Transverse colon (tissue), 4 donors: Measurements from ENCODE around the gene TGM6. TPM values are rescaled to one million over a fixed set of nuclear protein-coding genes. Genes with fewer than 3 reads are reported as not detected.

Source experiments
- DNase-seq: peaks from one replicate; pipeline ENCODE4 v3.0.0-alpha.2; 2019
- H3K27ac ChIP-seq, 4 donors: fragments of 200-600 bp; sonication (generic); 2 replicates each; pipeline ENCODE4 v1.5.1; 2016 to 2018; ENCODE audit warnings: inconsistent platforms in 4 of 4
- H3K27me3 ChIP-seq: fragments of 200-600 bp; sonication (generic); 2 replicates; pipeline ENCODE4 v1.5.1; 2017; ENCODE audit warnings: inconsistent platforms
- H3K36me3 ChIP-seq, 4 donors: fragments of 200-600 bp; sonication (generic); 2 replicates each; pipeline ENCODE4 v1.5.1; 2017 to 2019; ENCODE audit warnings: inconsistent platforms in 4 of 4
- H3K4me1 ChIP-seq, 4 donors: fragments of 200-600 bp; sonication (generic); 2 replicates each; pipeline ENCODE4 v1.5.1; 2017 to 2020; ENCODE audit warnings: inconsistent platforms in 4 of 4
- H3K4me3 ChIP-seq, 4 donors: fragments of 200-600 bp; sonication (generic); 1 replicate in 1 of 4; 2 replicates in 3 of 4; pipeline versions ENCODE4 v1.5.1 to v1.6.1; 2017 to 2019; ENCODE audit warnings: inconsistent platforms in 4 of 4
- H3K9me3 ChIP-seq, 2 donors: fragments of 200-600 bp; sonication (generic); 2 replicates each; pipeline ENCODE4 v1.5.1; 2017 to 2019; ENCODE audit warnings: inconsistent platforms in 2 of 2
- CTCF ChIP-seq, 5 experiments: fragments of 200-600 bp in 3 of 5; fragments of 450-650 bp in 2 of 5; sonication (generic) in 3 of 5; IDR thresholded peaks; 1 replicate in 2 of 5; 2 replicates in 3 of 5; pipeline ENCODE4 v1.5.1; 2016 to 2017; ENCODE audit warnings: antibody characterized with exemption in 5 of 5, inconsistent platforms in 3 of 5, mild to moderate bottlenecking in 2 of 5, moderate library complexity in 1 of 5
- EP300 ChIP-seq: sonication (generic); formaldehyde crosslinking; IDR thresholded peaks from one replicate; pipeline ENCODE4 v1.6.1; 2017; ENCODE audit warnings: antibody characterized with exemption, low read depth
- POLR2A ChIP-seq: fragments of 450-650 bp; IDR thresholded peaks from one replicate; pipeline ENCODE4 v1.6.1; 2016; ENCODE audit warnings: antibody characterized with exemption, mild to moderate bottlenecking, moderate library complexity
- POLR2AphosphoS5 ChIP-seq, 3 donors: sonication (generic); formaldehyde crosslinking; IDR thresholded peaks; one replicate each; pipeline ENCODE4 v1.6.1; 2016; ENCODE audit warnings: antibody characterized with exemption in 3 of 3
- WGBS, 2 donors: methylation state at CpG; one replicate each; pipeline ENCODE4 v1.1.5; 2018; ENCODE audit warnings: low coverage in 1 of 2; 5-methylcytosine and 5-hydroxymethylcytosine counted together
- in situ Hi-C, 4 donors: fragments of 200-750 bp; cut with MboI; loops; one replicate each; pipeline versions ENCODE4 v1.15.0 to v1.15.1; 2017; ENCODE audit warnings: low sequenced_read_pairs in 3 of 4, low pct_ligation_motif_present in 1 of 4, low pct_unique_long_range_greater_than_20kb in 1 of 4
- intact Hi-C: fragments of 100-400 bp; cut with DNase I; formaldehyde crosslinking; loops from one replicate; pipeline ENCODE4 v1.15.1; 2023; ENCODE audit warnings: low total_unique reads
- total RNA-seq, 4 donors: library from RNA; depleted of rRNA; stranded (reverse); fragments of >200 nt; gene quantifications; one replicate each; pipeline ENCODE4 v1.1.0, GENCODE V29; 2016

Gene TGM6
- total RNA-seq, 4 donors from 2014 or later = 0.14 TPM; not detected in 3

DNA sequence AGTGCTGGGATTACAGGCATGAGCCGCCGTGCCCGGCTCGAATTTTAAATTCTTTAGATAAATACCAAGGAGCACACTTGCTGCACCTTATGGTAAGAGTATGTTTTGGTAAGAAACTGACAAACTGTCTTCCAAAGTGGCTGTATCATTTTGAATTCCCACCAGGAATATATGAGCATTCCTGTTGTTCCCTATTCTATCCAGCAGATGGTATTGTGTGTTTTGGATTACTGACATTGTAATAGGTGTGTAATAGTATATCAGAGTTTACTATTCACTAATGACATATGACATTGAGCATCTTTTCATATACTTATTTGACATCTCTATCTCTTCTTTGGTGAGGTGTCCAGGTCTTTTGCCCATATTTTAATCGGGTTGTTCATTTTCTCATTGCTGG, 40.5 kb downstream of the TGM6 start:
- intact Hi-C loops (no loop called here), in situ Hi-C loops (no loop called here)
- Histone ChIP-seq H3K27me3 (peaks cover 3% of the 10 kb centered on the region), H3K4me3 (no peak overlapping the region), H3K36me3 (no peaks in the 10 kb centered on the region), H3K27ac (no peak overlapping the region), H3K4me1 (no peaks in the 10 kb centered on the region), H3K9me3 (no peaks in the 10 kb centered on the region)
- 57 to 82% methylated on average over 1 to 5 of the region's 5 CpGs for WGBS, 2 donors
- no peak for DNase-seq
- TF ChIP-seq POLR2A (no peak), POLR2AphosphoS5 (IDR thresholded peaks at IDR 0.05) (no peak), CTCF (IDR thresholded peaks at IDR 0.05) (no peak), EP300 (no peak)

DNA sequence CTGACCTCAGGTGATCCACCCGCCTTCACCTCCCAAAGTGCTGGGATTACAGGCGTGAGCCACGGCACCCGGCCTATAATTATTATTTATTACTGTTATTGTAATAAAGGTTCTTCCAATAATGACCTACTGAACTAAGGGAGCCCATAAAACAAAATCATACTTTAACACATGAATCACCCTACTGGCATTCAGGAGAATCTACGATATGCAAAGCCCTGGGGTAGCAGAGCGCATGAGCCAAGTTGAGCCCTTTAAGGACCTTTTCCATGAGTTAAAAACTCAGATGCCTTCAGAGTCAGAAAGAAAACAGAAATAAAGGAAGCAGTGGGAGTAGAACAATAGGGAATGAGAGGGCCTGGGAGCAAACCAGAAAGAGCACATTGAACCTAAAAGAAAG, 48.4 kb downstream of the TGM6 start:
- Histone ChIP-seq H3K4me1 (no peaks in the 10 kb centered on the region), H3K9me3 (no peaks in the 10 kb centered on the region), H3K36me3 (no peaks in the 10 kb centered on the region), H3K27me3 (peaks cover 10% of the 10 kb centered on the region), H3K27ac (no peak overlapping the region), H3K4me3 (no peak overlapping the region)
- no peak for DNase-seq
- 70 to 76% methylated on average over 3 to 6 of the region's 6 CpGs for WGBS, 2 donors
- TF ChIP-seq POLR2AphosphoS5 (IDR thresholded peaks at IDR 0.05) (no peak), POLR2A (no peak), EP300 (no peak), CTCF (IDR thresholded peaks at IDR 0.05) (no peak)
- in situ Hi-C loops = no loop called here
- intact Hi-C loops = no loop called here

- no peak overlapping the region for H3K4me3 ChIP-seq
- 63% methylated on average over 4 of the region's 4 CpGs; no CpG with 5 or more reads in 1 of the 2 donors for WGBS, 2 donors
- in situ Hi-C loops = no loop called here
- H3K27ac ChIP-seq = no peak overlapping the region
- TF ChIP-seq CTCF (IDR thresholded peaks at IDR 0.05) (no peak), POLR2AphosphoS5 (IDR thresholded peaks at IDR 0.05) (no peak), EP300 (no peak), POLR2A (no peak)
- no peaks in the 10 kb centered on the region for H3K36me3 ChIP-seq
- intact Hi-C loops = no loop called here
- no peak for DNase-seq
- peaks cover 7% of the 10 kb centered on the region for H3K27me3 ChIP-seq
- H3K9me3 ChIP-seq = no peaks in the 10 kb centered on the region
- H3K4me1 ChIP-seq = no peaks in the 10 kb centered on the region
Observed at GRCh38 chr20:2430538-2430937, 49.8 kb downstream of the TGM6 start.

DNA sequence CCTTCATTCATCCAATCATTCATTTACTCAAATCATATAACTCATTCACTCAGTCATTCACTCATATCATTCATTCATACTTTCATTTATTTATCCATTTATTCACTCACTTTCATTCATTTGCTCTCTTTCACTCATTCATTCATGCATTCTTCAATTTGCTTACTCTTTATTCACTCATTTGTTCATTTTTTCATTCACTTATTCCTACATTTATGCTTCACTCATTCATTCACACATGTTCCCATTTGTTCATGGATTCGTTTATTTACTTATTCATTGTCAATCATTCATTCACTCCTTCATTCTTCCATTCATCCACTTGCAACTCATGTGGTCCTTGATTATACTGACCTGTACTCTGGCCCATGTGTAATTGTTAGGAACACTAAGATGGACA, 50.5 kb downstream of the TGM6 start:
- Histone ChIP-seq H3K36me3 (no peaks in the 10 kb centered on the region), H3K27ac (no peak overlapping the region), H3K4me3 (no peak overlapping the region), H3K9me3 (no peaks in the 10 kb centered on the region), H3K27me3 (peaks cover 7% of the 10 kb centered on the region), H3K4me1 (no peaks in the 10 kb centered on the region)
- 43 to 71% methylated on average over 1 of the region's 1 CpG for WGBS, 2 donors
- intact Hi-C loops = no loop called here
- no peak for DNase-seq
- no peak for TF ChIP-seq POLR2AphosphoS5 (IDR thresholded peaks at IDR 0.05)
- no peak for TF ChIP-seq EP300
- TF ChIP-seq POLR2A = no peak
- no peak for TF ChIP-seq CTCF (IDR thresholded peaks at IDR 0.05)
- in situ Hi-C loops = no loop called here
